ENCODE measurements around the gene RNF223.

DNA sequence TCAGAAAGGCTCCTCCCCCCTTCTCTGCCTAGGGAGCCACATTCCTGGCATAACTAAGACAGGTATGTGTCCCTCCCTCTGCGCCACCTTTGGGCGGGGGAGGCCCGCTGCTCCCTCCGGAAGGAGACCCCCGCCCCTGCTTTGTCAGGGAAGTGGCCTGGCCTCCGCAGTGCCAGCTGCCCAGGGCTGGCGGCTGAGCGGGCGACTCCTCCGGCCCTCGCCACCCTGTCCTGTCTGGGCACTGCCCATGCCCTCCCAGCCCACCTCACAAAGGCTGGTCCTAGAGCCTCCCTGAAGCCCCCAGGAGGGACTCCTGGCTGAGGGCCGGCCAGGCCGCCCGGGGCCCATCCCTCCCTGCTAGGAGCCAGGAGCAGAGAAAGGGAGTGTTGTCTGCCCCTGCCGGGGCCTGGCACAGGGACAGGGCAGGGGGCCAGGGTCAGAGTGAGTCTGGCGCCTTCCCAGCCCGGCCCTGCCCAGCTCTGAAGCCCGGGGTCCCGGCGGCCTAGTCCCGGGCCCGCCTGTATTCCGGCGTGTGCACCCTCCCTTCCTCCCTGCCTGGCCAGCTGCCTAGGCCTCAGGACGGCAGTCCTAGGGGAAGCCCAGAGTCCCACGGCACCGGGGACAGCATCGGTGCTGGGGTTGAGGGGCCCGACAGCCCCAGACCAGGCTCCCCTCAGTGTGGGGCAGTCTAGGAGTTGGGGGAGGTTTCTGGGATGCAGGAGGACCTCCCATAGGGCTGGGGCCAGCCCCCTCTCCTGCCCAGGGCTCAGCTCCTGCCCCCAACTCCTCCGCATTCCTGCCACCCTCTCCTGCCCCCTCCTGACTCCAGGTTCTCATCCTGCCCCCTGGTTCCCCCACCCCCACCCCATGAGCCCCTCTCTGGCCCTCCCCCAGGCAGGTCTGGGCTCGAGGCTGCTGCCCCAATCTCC, 49.1 kb downstream of the RNF223 start:
- TF ChIP-seq CREB1 (CRISPR knock-in tag; IDR thresholded peaks at IDR 0.05) (no peak), ETV6 (CRISPR knock-in tag; IDR thresholded peaks at IDR 0.05) (0 out of 2 replicates have a peak, but pooled peaks have one; percentile 59)
- TF ChIP-seq, protein P1, sequence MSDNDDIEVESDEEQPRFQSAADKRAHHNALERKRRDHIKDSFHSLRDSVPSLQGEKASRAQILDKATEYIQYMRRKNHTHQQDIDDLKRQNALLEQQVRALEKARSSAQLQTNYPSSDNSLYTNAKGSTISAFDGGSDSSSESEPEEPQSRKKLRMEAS (CRISPR knock-in tag; IDR thresholded peaks at IDR 0.05), result no peak
- TF ChIP-seq, protein P2, sequence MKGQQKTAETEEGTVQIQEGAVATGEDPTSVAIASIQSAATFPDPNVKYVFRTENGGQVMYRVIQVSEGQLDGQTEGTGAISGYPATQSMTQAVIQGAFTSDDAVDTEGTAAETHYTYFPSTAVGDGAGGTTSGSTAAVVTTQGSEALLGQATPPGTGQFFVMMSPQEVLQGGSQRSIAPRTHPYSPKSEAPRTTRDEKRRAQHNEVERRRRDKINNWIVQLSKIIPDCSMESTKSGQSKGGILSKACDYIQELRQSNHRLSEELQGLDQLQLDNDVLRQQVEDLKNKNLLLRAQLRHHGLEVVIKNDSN (CRISPR knock-in tag; IDR thresholded peaks at IDR 0.05), result 0 out of 2 replicates have a peak, but pooled peaks have one; percentile 10
